Left ventricle myocardium superior (tissue), 1 donor: ENCODE measurements around the gene ATP6V1C2. TPM values are rescaled to one million over a fixed set of nuclear protein-coding genes. Genes with fewer than 3 reads are reported as not detected.

Source experiments
- ATAC-seq: fragments of 200-7000 bp; cut with Tn5 transposase; one replicate; pipeline ENCODE4 v1.9.1; 2020; ENCODE audit warnings: mild to moderate bottlenecking, moderate library complexity
- DNase-seq: peaks from one replicate; pipeline ENCODE4 v3.0.0-alpha.2; 2020
- intact Hi-C: fragments of 100-400 bp; cut with micrococcal nuclease; formaldehyde crosslinking; loops from one replicate; pipeline ENCODE4 v1.11.0; 2022
- total RNA-seq: library from RNA; stranded (reverse); fragmentation: NEBNext Ultra II Directional; extraction: Animal tissue kit (Norgen Biotek cat#: 25700); gene quantifications from one replicate; pipeline ENCODE4 v1.2.1, GENCODE V29; 2021
- donor health status: DM: no; HTN: yes; CAD: no; lungs with severe emphysema.

ATP6V1C2 gene
- total RNA-seq, 1 donor from 2014 or later, result 2.7 TPM

GRCh38 chr2:10826026-10826425 is 104.6 kb downstream of the ATP6V1C2 start:
- intact Hi-C loops, result no loop called here

GRCh38 chr2:10826625-10827024 is 105.2 kb downstream of the ATP6V1C2 start:
- intact Hi-C loops, result no loop called here
- DNase-seq (no peak), ATAC-seq (no peak)

More at GRCh38 chr2:10826026-10826425, 104.6 kb downstream of the ATP6V1C2 start:
- ATAC-seq (peak; percentile 35), DNase-seq (no peak)

GRCh38 chr2:10828346-10828745 is 106.9 kb downstream of the ATP6V1C2 start:
- ATAC-seq, result no peak
- intact Hi-C loops, result no loop called here
- DNase-seq, result no peak

GRCh38 chr2:10829299-10829698 is 107.9 kb downstream of the ATP6V1C2 start:
- no peak for DNase-seq
- intact Hi-C loops, result no loop called here
- ATAC-seq, result no peak

- no peak for ATAC-seq
- no peak for DNase-seq
- intact Hi-C loops, result no loop called here
Observed at GRCh38 chr2:10830203-10830602, 108.8 kb downstream of the ATP6V1C2 start.

GRCh38 chr2:10830641-10831399 is 109.4 kb downstream of the ATP6V1C2 start:
- DNase-seq, result no peak
- no peak for ATAC-seq
- intact Hi-C loops, result no loop called here

- no peak for DNase-seq
- ATAC-seq, result no peak
- intact Hi-C loops, result no loop called here
Observed at GRCh38 chr2:10831400-10831985, 110.1 kb downstream of the ATP6V1C2 start.

- peak; percentile 88 for DNase-seq
- intact Hi-C loops, result no loop called here
- ATAC-seq, result peak; percentile 86
Observed at GRCh38 chr2:10832203-10832936, 110.9 kb downstream of the ATP6V1C2 start.

GRCh38 chr2:10833021-10833420 is 111.6 kb downstream of the ATP6V1C2 start:
- ATAC-seq (no peak), DNase-seq (no peak)
- intact Hi-C loops, result no loop called here

GRCh38 chr2:10834068-10834655 is 112.7 kb downstream of the ATP6V1C2 start:
- intact Hi-C loops, result no loop called here
- ATAC-seq (no peak), DNase-seq (no peak)

Other genes with a start within 250 kb of the ATP6V1C2 start
- gene NOL10, start 31.7 kb upstream of the ATP6V1C2 start, total RNA-seq, result 19.1 TPM
- 119 TPM for gene PDIA6, start 91.2 kb downstream of the ATP6V1C2 start, total RNA-seq
- 0.17 TPM for gene KCNF1, start 190.3 kb downstream of the ATP6V1C2 start, total RNA-seq